GM12875 (cell line): ENCODE data around the gene METTL16.

Experiments
- H3K4me3 ChIP-seq: one replicate; pipeline ENCODE4 v1.5.1; 2011; ENCODE audit warnings: low read depth, low read length, control low read depth
- TF ChIP-seq, protein P1 (sequence below): IDR thresholded peaks from 2 replicates; pipeline ENCODE4 v1.5.1; 2011; ENCODE audit warnings: low read depth, mild to moderate bottlenecking, control low read depth, inconsistent platforms, low read length, moderate library complexity, borderline replicate concordance; ENCODE audit not compliant: insufficient read depth

Gene METTL16

GRCh38 chr17:2395258-2396181, 116.2 kb downstream of the METTL16 start:
- TF ChIP-seq, protein P1, sequence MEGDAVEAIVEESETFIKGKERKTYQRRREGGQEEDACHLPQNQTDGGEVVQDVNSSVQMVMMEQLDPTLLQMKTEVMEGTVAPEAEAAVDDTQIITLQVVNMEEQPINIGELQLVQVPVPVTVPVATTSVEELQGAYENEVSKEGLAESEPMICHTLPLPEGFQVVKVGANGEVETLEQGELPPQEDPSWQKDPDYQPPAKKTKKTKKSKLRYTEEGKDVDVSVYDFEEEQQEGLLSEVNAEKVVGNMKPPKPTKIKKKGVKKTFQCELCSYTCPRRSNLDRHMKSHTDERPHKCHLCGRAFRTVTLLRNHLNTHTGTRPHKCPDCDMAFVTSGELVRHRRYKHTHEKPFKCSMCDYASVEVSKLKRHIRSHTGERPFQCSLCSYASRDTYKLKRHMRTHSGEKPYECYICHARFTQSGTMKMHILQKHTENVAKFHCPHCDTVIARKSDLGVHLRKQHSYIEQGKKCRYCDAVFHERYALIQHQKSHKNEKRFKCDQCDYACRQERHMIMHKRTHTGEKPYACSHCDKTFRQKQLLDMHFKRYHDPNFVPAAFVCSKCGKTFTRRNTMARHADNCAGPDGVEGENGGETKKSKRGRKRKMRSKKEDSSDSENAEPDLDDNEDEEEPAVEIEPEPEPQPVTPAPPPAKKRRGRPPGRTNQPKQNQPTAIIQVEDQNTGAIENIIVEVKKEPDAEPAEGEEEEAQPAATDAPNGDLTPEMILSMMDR = no peak

DNA sequence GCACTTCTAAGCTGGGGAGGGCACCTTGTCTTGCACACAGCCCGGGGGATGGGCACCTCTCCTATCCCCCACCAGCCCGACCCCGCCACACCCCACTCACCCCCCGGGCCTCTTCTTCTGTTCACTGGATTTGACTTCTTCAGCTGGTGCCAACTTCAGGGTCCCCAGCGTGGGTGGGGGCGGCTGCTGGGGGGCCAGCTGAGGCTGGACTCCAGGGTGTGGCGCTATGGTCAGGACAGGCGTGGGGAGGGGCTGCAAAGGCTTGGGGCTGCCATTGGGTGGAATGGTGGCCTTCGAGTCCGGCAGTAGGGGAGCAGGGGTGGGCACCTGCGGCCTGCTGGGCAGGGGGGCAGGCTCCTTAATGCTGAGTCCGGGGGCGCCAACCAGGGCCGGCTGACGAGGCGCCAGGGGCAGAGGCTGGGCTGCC, 116.9 kb downstream of the METTL16 start:
- no peak overlapping the region for H3K4me3 ChIP-seq
- TF ChIP-seq, protein P1 = no peak

More at GRCh38 chr17:2395258-2396181, 116.2 kb downstream of the METTL16 start:
- H3K4me3 ChIP-seq = no peak overlapping the region

DNA sequence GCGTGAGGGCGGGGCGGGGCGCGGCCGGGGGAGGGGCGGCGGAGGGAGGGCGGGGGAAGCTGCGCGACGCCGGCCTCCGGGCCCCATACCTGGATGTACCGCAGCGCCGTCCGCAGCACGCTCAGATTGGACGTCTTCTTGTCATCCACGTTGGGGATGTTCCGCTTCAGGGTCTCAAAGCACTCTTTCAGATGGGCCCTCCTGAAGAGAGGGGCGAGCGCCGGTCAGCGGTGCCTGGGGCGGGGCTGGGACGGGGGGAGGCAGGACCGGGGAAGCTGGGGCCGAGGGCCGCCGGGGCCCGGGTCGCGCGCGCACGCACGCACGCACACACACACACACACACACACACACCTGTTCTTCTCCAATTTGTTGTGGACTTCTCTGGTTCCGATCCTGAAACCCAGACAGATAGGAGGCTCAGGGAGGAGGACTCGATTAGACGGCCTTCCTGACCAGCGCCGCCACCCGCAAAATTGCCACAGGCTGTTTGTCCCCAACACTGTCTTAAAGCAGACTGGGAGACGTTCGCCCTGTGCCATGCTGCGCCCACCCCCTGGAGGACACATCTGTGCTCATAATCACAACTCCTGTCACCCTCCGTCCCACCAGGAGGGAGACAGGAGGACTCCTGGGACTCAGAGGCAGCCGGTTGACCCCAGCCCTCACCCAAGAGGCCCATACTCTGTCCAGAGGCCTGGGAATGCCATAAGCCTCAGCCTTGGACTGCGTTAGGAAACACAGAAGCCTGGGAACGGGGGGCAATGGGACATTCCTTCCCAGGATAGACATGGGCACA, 117.5 kb downstream of the METTL16 start:
- TF ChIP-seq, protein P1 = no peak
- peak overlapping the region; percentile 36 for H3K4me3 ChIP-seq

DNA sequence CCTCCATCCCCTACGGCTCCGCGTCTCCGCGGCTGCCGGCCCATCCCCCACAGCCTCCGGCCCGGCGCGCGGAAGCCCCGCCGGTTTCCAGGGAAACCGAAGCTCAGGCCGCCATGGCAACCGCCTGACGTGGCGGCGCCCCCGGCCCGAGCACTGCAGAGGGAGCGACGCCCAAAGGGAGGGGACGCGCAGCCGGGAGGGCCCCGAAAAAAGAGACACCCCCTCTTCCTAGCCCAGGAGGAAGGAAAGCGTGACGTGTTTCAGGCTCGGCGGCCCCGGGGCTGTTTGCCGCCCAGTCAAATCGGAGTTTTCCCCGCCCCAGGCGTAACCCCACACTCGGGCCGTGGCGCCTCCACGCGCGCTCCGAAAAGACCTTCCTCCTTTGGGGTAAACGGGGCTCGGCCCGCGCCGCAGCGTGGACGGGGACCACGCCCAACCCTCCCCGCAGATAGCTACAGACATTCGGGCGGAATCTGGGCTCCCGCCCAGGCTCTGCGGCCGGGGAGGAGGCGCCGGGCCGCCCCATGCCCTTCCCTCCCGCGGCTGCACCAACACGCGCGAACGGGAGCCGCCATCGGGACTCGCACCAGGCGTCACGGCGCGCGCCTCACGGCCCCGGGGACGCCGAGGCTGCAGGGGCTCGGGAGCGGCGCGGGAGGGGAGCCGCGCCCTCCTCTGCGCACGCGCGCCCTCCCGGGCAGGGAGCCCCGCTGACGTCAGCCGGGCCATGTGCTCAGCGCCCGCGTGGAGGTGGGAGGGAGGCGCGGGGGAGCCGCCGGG, 118.3 kb downstream of the METTL16 start:
- H3K4me3 ChIP-seq = peak overlapping the region; percentile 87
- TF ChIP-seq, protein P1 = no peak

DNA sequence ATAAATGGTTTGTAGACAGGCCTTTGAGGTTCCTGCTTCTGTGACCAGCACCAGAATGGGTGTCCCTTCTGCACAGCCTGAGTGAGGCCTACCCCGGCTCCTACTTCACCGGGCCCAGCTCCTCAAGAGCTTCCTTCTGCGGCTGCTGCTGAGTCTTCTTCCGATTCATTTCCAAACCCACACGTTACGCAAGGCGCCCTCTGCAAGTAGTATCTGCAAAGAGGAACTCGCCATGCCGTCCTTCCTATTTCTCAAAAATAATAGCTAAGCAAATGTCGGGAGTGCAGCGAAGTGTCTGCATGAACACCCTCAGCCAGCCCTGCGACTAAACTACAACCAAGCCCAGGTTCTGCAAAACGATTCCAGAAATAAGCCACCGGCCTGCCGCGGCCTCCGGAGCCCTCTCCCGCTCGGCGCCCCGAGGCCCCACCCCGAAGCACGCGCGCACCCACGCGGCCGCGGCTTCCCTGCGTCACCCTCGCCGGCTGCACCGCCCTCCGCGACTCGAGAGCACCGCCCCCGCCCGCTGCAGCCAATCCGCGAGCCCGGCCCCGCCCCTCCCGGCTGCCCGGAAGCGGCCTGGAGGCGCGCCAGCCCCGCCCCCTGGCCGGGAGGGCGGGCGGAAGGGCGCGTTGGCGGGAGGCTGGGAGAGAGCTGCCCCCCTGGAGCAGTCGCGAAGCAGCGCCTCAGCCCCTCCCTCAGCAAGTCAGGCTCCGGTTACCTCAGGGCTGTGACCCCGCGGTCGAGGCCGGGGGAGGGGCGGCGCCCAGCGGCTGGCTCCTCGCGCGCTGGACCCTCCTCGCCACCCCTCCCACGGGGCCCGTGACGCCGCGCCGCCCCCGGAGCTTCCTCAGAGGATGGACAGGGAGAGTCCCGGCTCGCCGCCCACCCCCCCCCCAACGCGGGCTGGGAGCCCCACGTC, 119.2 kb downstream of the METTL16 start:
- H3K4me3 ChIP-seq = peak overlapping the region; percentile 87
- TF ChIP-seq, protein P1 = no peak

DNA sequence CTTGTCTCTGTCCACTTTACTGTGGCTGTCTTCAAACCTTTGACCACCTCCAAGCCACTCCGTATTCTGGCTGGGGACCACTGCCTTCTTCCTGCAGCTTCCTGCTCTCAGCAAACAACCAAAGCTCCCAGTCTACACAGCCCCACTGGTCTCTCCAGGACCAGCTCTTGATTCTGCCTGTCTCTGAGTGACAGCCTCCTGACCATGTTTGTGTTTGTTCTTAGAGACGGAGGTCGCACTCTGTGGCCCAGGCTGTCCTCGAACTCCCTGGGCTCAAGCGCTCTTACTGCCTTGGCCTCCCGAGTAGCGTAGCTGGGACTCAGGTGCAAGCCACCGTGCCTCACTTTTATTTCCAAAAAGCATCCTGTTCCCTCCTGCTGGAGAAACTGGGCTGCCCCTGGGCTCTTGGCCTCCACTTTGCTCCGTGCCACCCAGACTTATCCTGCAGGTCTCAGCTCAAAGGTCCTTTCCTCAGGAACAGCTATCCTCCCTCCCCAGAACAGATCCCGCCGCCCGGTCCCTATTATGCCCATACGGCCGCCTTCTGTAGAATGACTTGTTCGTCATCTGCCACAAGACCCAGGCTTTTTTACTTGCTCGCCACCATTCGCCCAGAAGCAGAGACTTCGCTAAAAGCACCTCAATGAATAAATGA, 120.0 kb downstream of the METTL16 start:
- H3K4me3 ChIP-seq = peak overlapping the region; percentile 52
- TF ChIP-seq, protein P1 = no peak
